Memory B cell (primary cell): Measurements from ENCODE around the gene ATXN2.

Experiments
- ATAC-seq: fragments of 150-1000 bp; cut with Tn5 transposase; 2 replicates; pipeline ENCODE4 v1.10.0; 2021; ENCODE audit warnings: low read depth, mild to moderate bottlenecking, moderate library complexity
- DNase-seq, 2 donors: peaks; one replicate each; pipeline ENCODE4 v3.0.0; 2022; ENCODE audit warnings: low spot score in 2 of 2
- H3K27ac Mint-ChIP-seq: one replicate; pipeline ENCODE4 v1.8.0; 2022; ENCODE audit warnings: mild to moderate bottlenecking, moderate library complexity, mixed read lengths
- H3K27me3 Mint-ChIP-seq: one replicate; pipeline ENCODE4 v1.8.0; 2022; ENCODE audit warnings: mixed read lengths
- H3K36me3 Mint-ChIP-seq: one replicate; pipeline ENCODE4 v1.8.0; 2022; ENCODE audit warnings: mild to moderate bottlenecking, mixed read lengths
- H3K4me1 Mint-ChIP-seq: one replicate; pipeline ENCODE4 v1.8.0; 2022; ENCODE audit warnings: mixed read lengths
- H3K4me3 Mint-ChIP-seq: one replicate; pipeline ENCODE4 v1.8.0; 2022; ENCODE audit warnings: mild to moderate bottlenecking, moderate library complexity, mixed read lengths
- H3K9me3 Mint-ChIP-seq: one replicate; pipeline ENCODE4 v1.8.0; 2022; ENCODE audit warnings: mixed read lengths

The ATXN2 gene

GRCh38 chr12:111434049-111434448, 165.1 kb downstream of the ATXN2 start:
- H3K4me3 Mint-ChIP-seq: peak overlapping the region; percentile 80
- peaks cover 71% of the 10 kb centered on the region for H3K4me1 Mint-ChIP-seq
- H3K27me3 Mint-ChIP-seq: no peaks in the 10 kb centered on the region
- no peaks in the 10 kb centered on the region for H3K9me3 Mint-ChIP-seq
- DNase-seq (no peak), ATAC-seq (no peak)
- H3K36me3 Mint-ChIP-seq: peaks cover 5% of the 10 kb centered on the region
- H3K27ac Mint-ChIP-seq: peak overlapping the region; percentile 99

- ATAC-seq: no peak
- Mint-ChIP-seq H3K27me3 (no peaks in the 10 kb centered on the region), H3K36me3 (peaks cover 2% of the 10 kb centered on the region), H3K27ac (peak overlapping the region; percentile 99), H3K4me3 (peak overlapping the region; percentile 34), H3K9me3 (no peaks in the 10 kb centered on the region), H3K4me1 (peaks cover 63% of the 10 kb centered on the region)
- DNase-seq: no peak
Observed at GRCh38 chr12:111431772-111432171, 167.3 kb downstream of the ATXN2 start.

GRCh38 chr12:111430433-111431353, 168.4 kb downstream of the ATXN2 start:
- Mint-ChIP-seq H3K27me3 (no peaks in the 10 kb centered on the region), H3K36me3 (peaks cover 2% of the 10 kb centered on the region), H3K9me3 (no peaks in the 10 kb centered on the region), H3K4me3 (peak overlapping the region; percentile 71), H3K4me1 (peaks cover 63% of the 10 kb centered on the region), H3K27ac (peak overlapping the region; percentile 99)
- peak; percentile 32 for ATAC-seq
- DNase-seq: peak; percentile 54 to 58

- peak; percentile 1 for ATAC-seq
- Mint-ChIP-seq H3K4me3 (peak overlapping the region; percentile 70), H3K27me3 (no peaks in the 10 kb centered on the region), H3K27ac (peak overlapping the region; percentile 99), H3K9me3 (no peaks in the 10 kb centered on the region), H3K36me3 (peaks cover 2% of the 10 kb centered on the region), H3K4me1 (peaks cover 63% of the 10 kb centered on the region)
- no peak for DNase-seq
Observed at GRCh38 chr12:111429828-111430432, 169.2 kb downstream of the ATXN2 start.

GRCh38 chr12:111428728-111429175, 170.4 kb downstream of the ATXN2 start:
- no peaks in the 10 kb centered on the region for H3K27me3 Mint-ChIP-seq
- no peak for DNase-seq
- peak; percentile 11 for ATAC-seq
- H3K36me3 Mint-ChIP-seq: peaks cover 2% of the 10 kb centered on the region
- H3K9me3 Mint-ChIP-seq: no peaks in the 10 kb centered on the region
- H3K4me3 Mint-ChIP-seq: peak overlapping the region; percentile 78
- peaks cover 59% of the 10 kb centered on the region for H3K4me1 Mint-ChIP-seq
- H3K27ac Mint-ChIP-seq: peak overlapping the region; percentile 96

GRCh38 chr12:111428081-111428727, 170.9 kb downstream of the ATXN2 start:
- peaks cover 2% of the 10 kb centered on the region for H3K36me3 Mint-ChIP-seq

GRCh38 chr12:111427417-111428074, 171.6 kb downstream of the ATXN2 start:
- no peak overlapping the region for H3K4me3 Mint-ChIP-seq

More at GRCh38 chr12:111428081-111428727, 170.9 kb downstream of the ATXN2 start:
- Mint-ChIP-seq H3K27ac (peak overlapping the region; percentile 96), H3K4me3 (peak overlapping the region; percentile 78), H3K9me3 (no peaks in the 10 kb centered on the region), H3K4me1 (peaks cover 56% of the 10 kb centered on the region), H3K27me3 (no peaks in the 10 kb centered on the region)
- ATAC-seq (no peak), DNase-seq (no peak)

GRCh38 chr12:111426344-111427185, 172.6 kb downstream of the ATXN2 start:
- Mint-ChIP-seq H3K9me3 (no peaks in the 10 kb centered on the region), H3K27me3 (no peaks in the 10 kb centered on the region), H3K4me1 (peaks cover 47% of the 10 kb centered on the region), H3K36me3 (no peaks in the 10 kb centered on the region), H3K27ac (peak overlapping the region; percentile 89), H3K4me3 (no peak overlapping the region)
- ATAC-seq (no peak), DNase-seq (no peak)

More at GRCh38 chr12:111427417-111428074, 171.6 kb downstream of the ATXN2 start:
- Mint-ChIP-seq H3K4me1 (peaks cover 52% of the 10 kb centered on the region), H3K36me3 (peaks cover under 1% of the 10 kb centered on the region), H3K9me3 (no peaks in the 10 kb centered on the region), H3K27ac (peak overlapping the region; percentile 96), H3K27me3 (no peaks in the 10 kb centered on the region)
- DNase-seq: no peak
- no peak for ATAC-seq

- no peak for ATAC-seq
- Mint-ChIP-seq H3K27me3 (no peaks in the 10 kb centered on the region), H3K4me3 (no peak overlapping the region), H3K36me3 (no peaks in the 10 kb centered on the region), H3K27ac (peak overlapping the region; percentile 89), H3K9me3 (no peaks in the 10 kb centered on the region), H3K4me1 (peaks cover 42% of the 10 kb centered on the region)
- DNase-seq: no peak
Observed at GRCh38 chr12:111425655-111426054, 173.5 kb downstream of the ATXN2 start.

- DNase-seq (no peak), ATAC-seq (peak; percentile 51)
- no peaks in the 10 kb centered on the region for H3K9me3 Mint-ChIP-seq
- peaks cover 37% of the 10 kb centered on the region for H3K4me1 Mint-ChIP-seq
- peaks cover 4% of the 10 kb centered on the region for H3K36me3 Mint-ChIP-seq
- no peak overlapping the region for H3K4me3 Mint-ChIP-seq
- H3K27me3 Mint-ChIP-seq: no peaks in the 10 kb centered on the region
- H3K27ac Mint-ChIP-seq: peak overlapping the region; percentile 89
Observed at GRCh38 chr12:111424793-111425251, 174.3 kb downstream of the ATXN2 start.

GRCh38 chr12:111424189-111424792, 174.8 kb downstream of the ATXN2 start:
- no peaks in the 10 kb centered on the region for H3K9me3 Mint-ChIP-seq
- no peak overlapping the region for H3K4me3 Mint-ChIP-seq
- ATAC-seq (no peak), DNase-seq (no peak)
- H3K36me3 Mint-ChIP-seq: peaks cover 8% of the 10 kb centered on the region
- H3K27me3 Mint-ChIP-seq: no peaks in the 10 kb centered on the region
- peak overlapping the region; percentile 89 for H3K27ac Mint-ChIP-seq
- peaks cover 37% of the 10 kb centered on the region for H3K4me1 Mint-ChIP-seq

GRCh38 chr12:111420494-111420893, 178.6 kb downstream of the ATXN2 start:
- Mint-ChIP-seq H3K36me3 (peaks cover 8% of the 10 kb centered on the region), H3K27me3 (no peaks in the 10 kb centered on the region), H3K4me1 (peaks cover 18% of the 10 kb centered on the region), H3K27ac (peak overlapping the region; percentile 17), H3K4me3 (no peak overlapping the region), H3K9me3 (no peaks in the 10 kb centered on the region)
- ATAC-seq (no peak), DNase-seq (no peak)
